GM18505 (cell line): ENCODE results near the gene LRIF1.
A peak's percentile ranks its signal among the peaks of the same experiment; 100 is the strongest.
"Not testable (repeated sequence)": the region's sequence is repeated elsewhere in the genome, so short reads cannot be mapped to it uniquely, and the experiment has no call there.

Experiments
- ATAC-seq: cut with Tn5 transposase; IDR thresholded peaks from one replicate; pipeline ENCODE4 v1.9.1; 2021; ENCODE audit not compliant: unreplicated experiment
- POLR2A ChIP-seq: IDR thresholded peaks from 4 replicates; pipeline ENCODE4 v1.6.1; 2011; ENCODE audit warnings: borderline replicate concordance; ENCODE audit not compliant: insufficient read depth, insufficient read length; ENCODE audit errors: extremely low read depth

LRIF1 gene

DNA sequence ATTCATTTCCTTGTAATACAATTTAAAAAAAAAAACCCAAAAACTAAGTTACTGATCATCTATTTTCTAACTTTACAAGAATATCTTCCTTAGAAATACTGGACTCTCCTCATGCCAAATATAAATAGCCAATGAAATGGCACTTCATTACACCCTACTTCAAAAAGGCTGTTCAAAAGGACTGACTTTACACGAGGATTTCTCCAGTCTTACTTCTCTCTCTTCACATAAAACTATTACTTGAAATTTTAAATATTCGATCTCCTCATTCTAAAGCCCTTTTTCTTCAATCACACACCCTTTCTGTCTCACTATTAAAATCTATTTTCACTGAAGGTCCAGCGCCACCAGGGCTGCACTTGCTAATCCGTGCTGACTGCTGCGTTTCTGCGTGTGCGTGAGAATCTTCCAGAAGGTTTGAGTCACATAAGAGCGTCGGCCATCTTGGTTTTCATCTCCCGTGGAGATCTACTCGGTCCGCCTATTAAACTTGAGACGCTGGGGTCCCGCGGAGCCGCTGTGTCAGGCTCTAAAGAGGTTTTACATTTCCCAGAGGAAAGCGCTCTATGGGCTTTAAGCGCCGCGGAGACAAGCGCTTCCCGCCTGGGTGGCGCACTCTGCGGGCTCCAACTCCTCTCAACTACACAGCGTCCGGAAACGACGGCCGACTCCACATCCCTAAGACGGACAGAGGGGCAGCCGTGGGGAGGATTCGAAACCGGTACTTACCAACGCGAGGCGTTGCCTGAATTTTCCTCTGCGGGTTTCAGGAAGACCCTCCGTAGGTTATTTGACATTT, 631 bp downstream of the LRIF1 start:
- peak; percentile 33 for ATAC-seq

DNA sequence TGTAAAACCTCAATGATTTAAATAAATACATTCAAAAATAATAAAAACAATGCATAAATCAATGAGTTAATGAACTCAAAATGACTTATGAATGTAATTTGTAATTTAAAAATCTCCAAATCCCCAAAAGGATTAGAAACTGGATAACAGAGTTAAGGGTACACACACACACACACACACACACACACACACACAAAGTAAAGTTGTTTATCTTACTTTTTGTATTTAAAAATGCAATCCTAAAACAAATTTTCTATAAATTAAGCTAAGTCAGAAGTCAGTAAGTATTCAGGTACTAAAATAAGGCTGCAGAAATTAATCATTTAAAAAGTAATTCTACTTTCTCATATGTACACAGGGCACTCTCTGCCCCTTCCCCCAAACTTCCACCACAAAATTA, 1.8 kb downstream of the LRIF1 start:
- ATAC-seq: no peak

More for the DNA sequence above, 631 bp downstream of the LRIF1 start:
- no peak for TF ChIP-seq POLR2A

DNA sequence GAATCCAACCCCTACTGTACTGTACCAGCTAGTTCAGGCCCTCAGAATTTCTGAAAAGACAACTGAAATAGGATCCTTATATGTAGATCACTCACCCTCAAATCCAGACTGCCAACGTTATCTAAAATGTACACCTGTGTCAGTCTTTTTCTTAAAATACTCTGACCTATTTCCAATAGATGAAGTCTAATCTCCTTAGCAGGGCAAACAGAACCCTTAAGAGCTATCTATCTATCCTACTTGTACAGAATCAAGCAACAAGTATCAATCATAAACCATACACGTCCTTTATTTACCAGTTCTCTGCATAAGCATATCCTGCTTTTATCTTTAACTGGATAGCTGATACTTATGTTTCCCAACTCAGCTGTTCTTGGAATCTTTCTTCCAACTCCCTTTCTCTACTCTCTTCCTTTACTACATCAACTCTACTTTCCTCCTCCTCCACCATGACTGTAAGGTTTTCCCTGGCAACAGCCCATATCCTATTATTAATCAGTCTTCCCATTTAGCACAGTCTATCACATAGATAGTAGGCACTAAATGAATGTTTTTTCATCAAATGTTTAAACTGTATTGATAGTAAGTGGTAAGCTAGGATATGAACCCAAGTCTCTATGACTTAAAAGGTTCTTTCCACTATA, 2.8 kb downstream of the LRIF1 start:
- TF ChIP-seq POLR2A: no peak
- ATAC-seq: no peak

More for the DNA sequence above, 1.8 kb downstream of the LRIF1 start:
- TF ChIP-seq POLR2A: no peak

DNA sequence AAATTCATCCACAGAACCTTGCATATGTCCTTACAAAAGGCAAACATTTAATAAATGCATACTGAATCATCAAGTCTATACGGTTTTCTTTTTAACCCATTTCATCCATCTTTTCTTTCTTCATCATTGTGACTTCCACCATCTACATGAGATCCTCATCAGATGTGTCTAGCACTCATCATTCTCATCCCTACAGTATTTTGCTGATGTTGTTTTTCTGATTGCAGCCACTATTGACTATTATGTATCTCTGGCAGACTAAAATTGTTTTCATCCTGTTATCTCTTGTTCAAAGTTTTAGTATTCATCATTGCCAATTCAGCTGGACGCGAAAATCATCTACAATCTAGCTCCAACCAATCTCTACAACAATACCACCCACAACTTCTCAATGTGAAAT, 5.9 kb downstream of the LRIF1 start:
- no peak for ATAC-seq
- no peak for TF ChIP-seq POLR2A

DNA sequence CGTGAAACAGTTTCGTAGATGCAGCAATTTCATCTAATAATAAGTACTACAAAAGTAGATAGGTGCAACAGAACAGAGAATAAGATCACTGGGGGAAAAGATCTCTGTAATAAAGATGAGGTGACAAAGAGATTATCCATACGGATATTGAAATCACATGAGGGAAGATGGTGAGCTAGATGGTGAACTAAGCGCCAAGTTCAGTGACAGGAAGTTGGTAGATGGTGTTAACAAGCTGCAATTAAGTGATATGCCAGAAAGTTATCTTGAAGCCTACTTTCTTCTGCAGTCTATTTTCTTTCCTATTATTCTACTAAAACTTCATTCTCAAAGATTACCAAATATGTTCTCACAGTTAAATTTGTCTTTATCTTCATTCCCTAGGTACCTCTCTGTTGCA, 7.1 kb downstream of the LRIF1 start:
- ATAC-seq: no peak
- TF ChIP-seq POLR2A: no peak

DNA sequence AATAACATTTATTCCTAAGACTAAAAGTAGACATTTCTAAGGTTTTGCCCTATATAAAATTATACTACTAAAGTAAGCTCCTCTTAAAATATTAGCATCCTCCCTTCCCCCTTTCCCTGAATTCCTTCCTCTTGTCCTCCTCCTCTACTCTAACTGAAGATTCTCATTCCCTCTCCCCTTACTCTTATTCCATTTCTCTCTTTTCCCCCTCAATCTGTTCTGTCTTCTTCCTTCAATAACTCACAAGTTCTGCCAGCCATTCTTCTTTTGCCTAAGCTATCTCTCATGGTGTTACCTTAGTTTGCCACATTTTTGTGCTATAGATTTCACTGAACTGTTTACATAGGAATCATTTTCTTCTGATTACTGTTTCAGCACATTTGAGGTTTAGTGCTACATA, 10.7 kb downstream of the LRIF1 start:
- TF ChIP-seq POLR2A: no peak
- no peak for ATAC-seq

DNA sequence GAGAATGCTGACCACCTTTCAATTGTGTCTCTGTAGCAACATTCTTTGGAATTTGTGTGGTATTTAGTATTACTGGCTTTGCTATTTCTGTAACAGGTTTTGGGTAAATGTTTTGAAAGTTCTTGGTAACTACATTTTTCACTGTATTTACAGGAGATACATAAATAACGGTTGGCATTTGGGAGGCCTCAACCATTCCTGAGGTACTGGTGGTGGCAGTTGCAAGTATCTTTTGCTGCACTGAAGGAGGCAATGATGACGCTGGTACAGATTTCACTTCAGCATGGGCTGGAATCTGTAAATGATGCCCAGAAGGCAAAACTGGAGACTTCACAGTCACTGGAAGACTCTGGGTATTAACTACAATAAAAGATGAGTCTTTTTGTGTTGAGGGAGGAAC, 11.7 kb downstream of the LRIF1 start:
- no peak for ATAC-seq
- TF ChIP-seq POLR2A: no peak

DNA sequence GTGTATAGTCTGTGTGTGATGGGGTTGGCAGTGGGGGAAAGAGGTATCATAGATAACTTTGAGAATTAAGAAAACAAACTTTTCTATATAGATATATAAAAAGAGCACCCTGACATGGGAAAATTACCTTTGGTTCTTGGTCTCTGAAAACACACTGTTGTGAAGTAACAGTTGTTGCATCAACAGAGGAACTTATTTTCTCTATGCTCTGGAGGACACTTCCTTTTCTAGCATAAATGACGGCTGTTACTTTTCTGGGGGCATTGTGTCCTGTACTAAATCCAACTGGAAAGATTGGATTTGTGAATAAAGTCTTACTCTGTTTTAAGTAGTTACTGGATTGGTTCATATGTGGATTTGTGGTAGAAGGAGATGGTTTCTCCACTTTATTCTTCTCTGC, 12.6 kb downstream of the LRIF1 start:
- TF ChIP-seq POLR2A: no peak
- ATAC-seq: no peak

DNA sequence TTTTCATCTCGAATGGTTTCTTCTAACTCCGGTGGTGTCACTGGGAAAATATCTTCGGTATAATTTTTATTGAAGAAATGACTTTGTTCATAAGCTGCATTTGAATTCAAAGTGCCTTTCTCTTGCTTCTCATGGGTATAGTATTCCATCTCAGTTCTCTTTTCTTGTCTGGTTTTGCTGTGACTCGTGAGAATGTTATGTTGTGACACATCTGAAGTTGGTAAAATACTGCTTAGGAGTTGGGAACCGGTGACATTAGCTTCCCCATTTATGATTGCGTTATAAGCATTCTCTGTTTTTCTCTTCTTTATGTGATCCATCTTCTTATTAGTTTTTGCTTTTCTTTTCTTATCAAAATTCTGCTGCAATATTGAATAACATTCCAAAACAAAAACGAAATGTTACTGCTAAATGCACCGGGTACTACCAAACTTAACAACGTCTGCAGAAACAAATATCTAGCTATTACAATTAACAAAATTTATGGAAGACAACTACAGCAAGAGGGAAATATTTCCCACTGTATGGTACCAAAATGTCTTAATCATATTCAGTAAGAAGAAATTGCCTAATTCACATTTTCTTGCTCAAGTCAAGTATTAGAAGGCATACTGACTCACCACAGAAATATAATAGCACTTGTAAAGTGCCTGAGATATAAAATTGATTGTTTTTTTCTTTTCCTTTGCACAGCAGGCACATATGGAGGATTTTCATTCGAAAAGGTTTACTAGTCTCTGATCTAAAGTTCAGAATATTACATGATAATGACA, 15.5 kb downstream of the LRIF1 start:
- no peak for TF ChIP-seq POLR2A
- ATAC-seq: no peak

DNA sequence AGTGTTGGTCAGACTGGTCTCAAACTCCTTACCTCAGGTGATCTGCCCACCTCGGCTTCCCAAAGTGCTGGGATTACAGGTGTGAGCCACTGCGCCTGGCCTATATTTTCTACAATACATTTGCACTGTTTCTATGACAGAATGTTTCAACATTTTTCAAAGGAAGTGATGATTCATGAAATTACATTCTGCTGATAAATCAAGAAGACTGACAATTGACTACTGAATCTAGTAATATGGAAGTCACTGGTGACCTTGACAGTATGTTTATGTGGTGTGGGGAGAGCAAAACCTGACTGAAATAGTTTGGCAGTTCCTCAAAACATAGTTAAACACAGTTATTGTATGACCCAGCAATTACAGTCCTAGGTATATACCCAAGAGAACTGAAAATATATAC, 18.1 kb downstream of the LRIF1 start:
- TF ChIP-seq POLR2A: no peak
- no peak for ATAC-seq

DNA sequence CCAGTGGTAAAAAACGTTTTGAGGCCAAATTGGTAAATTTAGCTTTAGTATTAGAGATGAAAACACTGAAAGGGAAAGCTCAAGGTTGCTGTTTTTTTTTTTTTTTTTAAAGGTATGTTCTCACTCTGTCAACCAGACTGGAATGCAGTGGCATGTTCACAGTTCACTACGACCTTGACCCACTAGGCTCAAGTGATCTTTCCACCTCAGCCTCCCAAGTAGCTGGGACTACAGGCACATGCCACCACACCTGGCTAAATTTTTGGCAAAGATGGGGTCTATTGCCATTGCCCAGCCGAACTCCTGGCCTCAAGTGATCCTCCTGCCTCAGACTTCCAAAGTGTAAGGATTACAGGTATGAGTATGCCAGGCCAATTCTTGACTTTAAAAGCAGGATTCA, 18.9 kb downstream of the LRIF1 start:
- no peak for ATAC-seq
- TF ChIP-seq POLR2A: no peak

DNA sequence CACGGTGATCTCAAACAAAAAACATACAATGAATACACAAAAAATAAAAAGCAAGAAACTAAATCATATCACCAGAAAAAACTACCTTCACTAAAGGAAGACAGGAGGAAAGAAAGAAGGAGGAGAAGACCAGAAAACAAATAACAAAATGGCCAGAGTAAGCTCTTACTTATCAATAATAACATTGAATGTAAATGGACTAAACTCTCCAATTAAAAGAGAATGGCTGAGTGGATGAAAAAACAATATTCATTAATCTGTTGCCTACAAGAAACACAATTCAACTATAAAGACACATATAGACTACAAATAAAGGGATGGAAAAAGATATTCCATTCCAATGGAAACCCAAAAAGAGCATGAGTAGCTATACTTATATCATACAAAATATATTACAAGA, 27.2 kb downstream of the LRIF1 start:
- TF ChIP-seq POLR2A: no peak
- ATAC-seq: no peak

DNA sequence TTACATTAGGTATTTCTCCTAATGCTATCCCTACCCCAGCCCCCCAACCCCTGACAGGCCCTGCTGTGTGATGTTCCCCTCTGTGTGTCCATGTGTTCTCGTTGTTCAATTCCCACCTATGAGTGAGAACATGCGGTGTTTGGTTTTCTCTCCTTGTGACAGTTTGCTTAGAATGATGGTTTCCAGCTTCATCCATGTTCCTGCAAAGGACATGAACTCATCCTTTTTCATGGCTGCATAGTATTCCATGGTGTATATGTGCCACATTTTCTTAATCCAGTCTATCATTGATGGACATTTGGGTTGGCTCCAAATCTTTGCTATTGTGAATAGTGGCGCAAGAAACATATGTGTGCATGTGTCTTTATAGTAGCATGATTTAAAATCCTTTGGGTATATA, 32.6 kb downstream of the LRIF1 start:
- not testable (repeated sequence) for ATAC-seq

DNA sequence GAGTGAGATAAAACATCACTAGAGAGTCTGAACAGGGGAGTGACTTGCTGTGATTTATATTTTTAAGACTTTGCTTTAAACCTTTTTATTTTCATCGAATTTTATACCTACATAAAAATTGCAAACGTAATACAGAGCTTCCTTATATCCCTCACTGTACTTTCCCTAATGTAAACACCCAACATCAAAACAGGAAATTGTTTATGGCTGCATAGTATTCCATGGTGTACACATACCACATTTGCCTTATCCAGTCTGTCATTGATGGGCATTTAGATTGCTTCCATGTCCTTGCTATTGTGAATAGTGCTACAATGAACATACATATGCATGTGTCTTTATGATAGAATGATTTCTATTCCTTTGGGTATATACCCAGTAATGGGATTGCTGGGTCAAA, 34.8 kb downstream of the LRIF1 start:
- no peak for TF ChIP-seq POLR2A
- no peak for ATAC-seq
